Activated naive CD4-positive, alpha-beta T cell treated with anti-CD3 and anti-CD28 coated beads, Interleukin-2, amount 10 ng/mL, durations not matched to agents 7 days and 5 days (primary cell): ENCODE measurements around the gene GFM2.
"Not testable (repeated sequence)": the region's sequence is repeated elsewhere in the genome, so short reads cannot be mapped to it uniquely, and the experiment has no call there.

Source experiments
- CTCF ChIA-PET: fragments of 350-600 bp; sonication (Branson Sonifier 250); formaldehyde crosslinking; loops from one replicate; lab custom pipeline; 2021; ENCODE audit warnings: antibody characterized with exemption; lab: Charles Lee
- DNase-seq: peaks from one replicate; pipeline ENCODE4 v3.0.0-alpha.2; 2020
- H3K27ac Mint-ChIP-seq: one replicate; pipeline ENCODE4 v1.8.0; 2021; ENCODE audit warnings: mild to moderate bottlenecking, moderate library complexity, mixed read lengths
- H3K27me3 Mint-ChIP-seq: one replicate; pipeline ENCODE4 v1.8.0; 2021; ENCODE audit warnings: mild to moderate bottlenecking, mixed read lengths
- H3K36me3 Mint-ChIP-seq: one replicate; pipeline ENCODE4 v1.8.0; 2021; ENCODE audit warnings: mixed read lengths
- H3K4me1 Mint-ChIP-seq: one replicate; pipeline ENCODE4 v1.8.0; 2021; ENCODE audit warnings: mixed read lengths
- H3K4me3 Mint-ChIP-seq: one replicate; pipeline ENCODE4 v1.8.0; 2021; ENCODE audit warnings: mild to moderate bottlenecking, moderate library complexity, mixed read lengths
- H3K9me3 Mint-ChIP-seq: one replicate; pipeline ENCODE4 v1.8.0; 2021; ENCODE audit warnings: mixed read lengths

Gene GFM2

GRCh38 chr5:74679966-74680365, 87.0 kb downstream of the GFM2 start:
- CTCF ChIA-PET = no interaction called here
- H3K36me3 Mint-ChIP-seq = no peaks in the 10 kb centered on the region
- H3K27ac Mint-ChIP-seq = no peak overlapping the region
- DNase-seq = no peak
- H3K4me1 Mint-ChIP-seq = peaks cover 5% of the 10 kb centered on the region
- H3K9me3 Mint-ChIP-seq = no peaks in the 10 kb centered on the region
- peaks cover 42% of the 10 kb centered on the region for H3K27me3 Mint-ChIP-seq
- no peak overlapping the region for H3K4me3 Mint-ChIP-seq

- DNase-seq, H3K9me3 Mint-ChIP-seq, H3K36me3 Mint-ChIP-seq, H3K4me3 Mint-ChIP-seq, H3K4me1 Mint-ChIP-seq, H3K27ac Mint-ChIP-seq, CTCF ChIA-PET: not testable (repeated sequence)
- H3K27me3 Mint-ChIP-seq = peaks cover 39% of the 10 kb centered on the region
Observed at GRCh38 chr5:74679300-74679699, 87.6 kb downstream of the GFM2 start.

GRCh38 chr5:74678123-74678522, 88.8 kb downstream of the GFM2 start:
- peaks cover 34% of the 10 kb centered on the region for H3K27me3 Mint-ChIP-seq
- CTCF ChIA-PET = interaction anchor here (0.6 kb wide), 1 partner anchor 75 kb away, joined by 3 read pairs; no protein-coding TSS in a partner anchor
- H3K36me3 Mint-ChIP-seq, H3K27ac Mint-ChIP-seq, H3K4me3 Mint-ChIP-seq, H3K9me3 Mint-ChIP-seq, DNase-seq, H3K4me1 Mint-ChIP-seq: not testable (repeated sequence)

GRCh38 chr5:74676466-74676865, 90.5 kb downstream of the GFM2 start:
- H3K36me3 Mint-ChIP-seq, H3K9me3 Mint-ChIP-seq, H3K4me3 Mint-ChIP-seq, H3K4me1 Mint-ChIP-seq, H3K27ac Mint-ChIP-seq, DNase-seq: not testable (repeated sequence)
- CTCF ChIA-PET = interaction anchor here (3.7 kb wide), 1 partner anchor 242 kb away, joined by 13 read pairs; no protein-coding TSS in a partner anchor
- H3K27me3 Mint-ChIP-seq = peaks cover 32% of the 10 kb centered on the region

GRCh38 chr5:74673011-74673790, 93.7 kb downstream of the GFM2 start:
- CTCF ChIA-PET = interaction anchor here (0.7 to 3.5 kb wide), 4 partner anchors 23 to 246 kb away, joined by 3 to 10 read pairs (median 7); no protein-coding TSS in a partner anchor
- H3K4me3 Mint-ChIP-seq = no peak overlapping the region
- no peaks in the 10 kb centered on the region for H3K4me1 Mint-ChIP-seq
- H3K27me3 Mint-ChIP-seq = peaks cover 20% of the 10 kb centered on the region
- no peak for DNase-seq
- H3K9me3 Mint-ChIP-seq = no peaks in the 10 kb centered on the region
- no peaks in the 10 kb centered on the region for H3K36me3 Mint-ChIP-seq
- H3K27ac Mint-ChIP-seq = no peak overlapping the region

GRCh38 chr5:74672215-74672877, 94.6 kb downstream of the GFM2 start:
- DNase-seq = no peak
- no peak overlapping the region for H3K27ac Mint-ChIP-seq
- no peaks in the 10 kb centered on the region for H3K36me3 Mint-ChIP-seq
- no peaks in the 10 kb centered on the region for H3K9me3 Mint-ChIP-seq
- no peak overlapping the region for H3K4me3 Mint-ChIP-seq
- no peaks in the 10 kb centered on the region for H3K4me1 Mint-ChIP-seq
- H3K27me3 Mint-ChIP-seq = peaks cover 20% of the 10 kb centered on the region
- CTCF ChIA-PET = interaction anchor here (1.4 to 3.5 kb wide), 2 partner anchors 243 to 247 kb away, joined by 10 read pairs; no protein-coding TSS in a partner anchor
